ENCODE data around the gene OR10G8. TPM values are rescaled to one million over a fixed set of nuclear protein-coding genes. Genes with fewer than 3 reads are reported as not detected.
A peak's percentile ranks its signal among the peaks of the same experiment; 100 is the strongest.

The OR10G8 gene
- total and polyA plus RNA-seq, 11 donors, result not detected

DNA sequence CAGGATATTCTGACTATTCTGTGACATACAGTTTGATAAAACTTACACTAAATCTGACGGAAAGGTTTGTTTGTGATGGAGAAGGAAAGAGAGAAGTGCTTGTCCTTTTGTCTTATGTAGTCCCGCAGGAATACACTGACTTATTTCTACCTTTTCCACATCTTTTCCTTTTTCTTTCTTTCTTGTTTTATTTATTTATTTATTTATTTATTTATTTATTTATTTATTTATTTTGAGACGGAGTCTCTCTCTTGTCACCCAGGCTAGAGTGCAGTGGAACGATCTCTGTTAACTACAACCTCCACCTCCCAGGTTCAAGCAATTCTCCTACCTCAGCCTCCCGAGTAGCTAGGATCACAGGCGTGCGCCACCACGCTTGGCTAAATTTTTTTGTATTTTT is 45.5 kb downstream of the OR10G8 start:
- DNase-seq (no peak), ATAC-seq (no peak)
- H3K27me3 ChIP-seq, result peaks cover 3 to 77% (median 22%) of the 10 kb centered on the region in 9 donors
- 86 to 91% (median 90%) methylated on average over 8 of the region's 8 CpGs for WGBS, 4 donors
- no peaks in the 10 kb centered on the region for H3K36me3 ChIP-seq
- no peak overlapping the region for H3K4me3 ChIP-seq
- peaks cover 0 to 24% (median 0%) of the 10 kb centered on the region in 12 donors for H3K4me1 ChIP-seq
- TF ChIP-seq, protein P1, sequence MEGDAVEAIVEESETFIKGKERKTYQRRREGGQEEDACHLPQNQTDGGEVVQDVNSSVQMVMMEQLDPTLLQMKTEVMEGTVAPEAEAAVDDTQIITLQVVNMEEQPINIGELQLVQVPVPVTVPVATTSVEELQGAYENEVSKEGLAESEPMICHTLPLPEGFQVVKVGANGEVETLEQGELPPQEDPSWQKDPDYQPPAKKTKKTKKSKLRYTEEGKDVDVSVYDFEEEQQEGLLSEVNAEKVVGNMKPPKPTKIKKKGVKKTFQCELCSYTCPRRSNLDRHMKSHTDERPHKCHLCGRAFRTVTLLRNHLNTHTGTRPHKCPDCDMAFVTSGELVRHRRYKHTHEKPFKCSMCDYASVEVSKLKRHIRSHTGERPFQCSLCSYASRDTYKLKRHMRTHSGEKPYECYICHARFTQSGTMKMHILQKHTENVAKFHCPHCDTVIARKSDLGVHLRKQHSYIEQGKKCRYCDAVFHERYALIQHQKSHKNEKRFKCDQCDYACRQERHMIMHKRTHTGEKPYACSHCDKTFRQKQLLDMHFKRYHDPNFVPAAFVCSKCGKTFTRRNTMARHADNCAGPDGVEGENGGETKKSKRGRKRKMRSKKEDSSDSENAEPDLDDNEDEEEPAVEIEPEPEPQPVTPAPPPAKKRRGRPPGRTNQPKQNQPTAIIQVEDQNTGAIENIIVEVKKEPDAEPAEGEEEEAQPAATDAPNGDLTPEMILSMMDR (IDR thresholded peaks at IDR 0.05), result no peak
- TF ChIP-seq POLR2A (IDR thresholded peaks at IDR 0.05), result no peak
- intact Hi-C loops (cut with DNase I), result loop anchor here in 9 of 10 donors (5.0 to 10.0 kb wide), 4 partner anchors 123 to 515 kb away; no protein-coding TSS in a partner anchor
- no peak overlapping the region for H3K27ac ChIP-seq
- H3K9me3 ChIP-seq, result no peaks in the 10 kb centered on the region

DNA sequence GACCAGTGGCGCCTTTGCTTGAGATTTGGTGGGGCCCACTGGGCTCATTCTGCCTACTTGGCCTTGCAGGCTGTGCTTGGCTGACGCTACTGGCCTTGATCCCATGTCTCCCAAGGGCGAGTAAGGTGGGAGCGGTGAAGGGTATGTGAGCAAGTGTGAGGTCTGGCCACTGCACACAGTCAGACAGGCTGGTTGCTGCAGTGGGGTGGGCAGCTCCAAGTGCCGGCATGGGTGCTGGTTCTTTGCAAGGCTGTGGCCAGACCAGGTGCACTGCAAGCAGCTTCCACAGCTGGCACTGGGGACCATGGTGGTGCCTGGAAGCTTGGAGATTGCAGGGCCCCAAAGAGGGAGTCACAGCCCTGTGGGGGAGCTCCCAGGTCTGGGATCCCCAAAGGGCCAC is 48.0 kb downstream of the OR10G8 start:
- Histone ChIP-seq H3K27ac (no peak overlapping the region), H3K4me1 (peaks cover 0 to 24% (median 0%) of the 10 kb centered on the region in 12 donors), H3K27me3 (peaks cover 3 to 76% (median 21%) of the 10 kb centered on the region in 9 donors), H3K4me3 (no peak overlapping the region), H3K36me3 (no peaks in the 10 kb centered on the region), H3K9me3 (no peaks in the 10 kb centered on the region)
- WGBS, 4 donors, result 90 to 94% (median 93%) methylated on average over 5 of the region's 5 CpGs
- TF ChIP-seq POLR2A (IDR thresholded peaks at IDR 0.05), result no peak
- TF ChIP-seq, protein P1 (IDR thresholded peaks at IDR 0.05), result no peak
- DNase-seq (no peak), ATAC-seq (no peak)
- intact Hi-C loops (cut with DNase I), result loop anchor here in 9 of 10 donors (5.0 to 10.0 kb wide), 4 partner anchors 120 to 513 kb away; no protein-coding TSS in a partner anchor

DNA sequence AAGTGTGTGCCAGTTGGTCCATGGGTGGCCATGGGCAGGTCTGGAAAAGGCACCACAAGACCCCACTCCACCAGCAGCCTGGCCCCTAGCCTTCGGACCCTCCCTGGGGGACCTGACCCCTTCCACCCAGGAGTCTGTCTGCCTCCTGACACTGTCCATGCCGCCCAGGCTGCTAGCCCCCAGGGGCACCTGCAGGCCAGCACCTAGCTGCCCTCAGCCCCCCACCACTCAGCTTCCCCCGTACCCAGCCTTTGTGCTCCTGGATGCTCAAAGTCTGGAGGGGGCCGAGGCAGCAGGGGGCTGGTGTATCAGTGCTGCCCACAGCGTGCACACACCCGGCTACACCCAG is 48.9 kb downstream of the OR10G8 start:
- DNase-seq (no peak), ATAC-seq (peak in 1 of 4 donors; percentile 34)
- intact Hi-C loops (cut with DNase I), result loop anchor here in 6 of 10 donors (10.0 kb wide), 2 partner anchors 119 to 509 kb away; no protein-coding TSS in a partner anchor
- Histone ChIP-seq H3K36me3 (no peaks in the 10 kb centered on the region), H3K4me1 (peaks cover 0 to 19% (median 0%) of the 10 kb centered on the region in 12 donors), H3K27ac (no peak overlapping the region), H3K9me3 (no peaks in the 10 kb centered on the region), H3K27me3 (peaks cover 0 to 76% (median 15%) of the 10 kb centered on the region in 9 donors), H3K4me3 (no peak overlapping the region)
- WGBS, 4 donors, result 58 to 73% (median 65%) methylated on average over 6 of the region's 6 CpGs
- no peak for TF ChIP-seq POLR2A (IDR thresholded peaks at IDR 0.05)
- TF ChIP-seq, protein P1 (IDR thresholded peaks at IDR 0.05), result no peak

DNA sequence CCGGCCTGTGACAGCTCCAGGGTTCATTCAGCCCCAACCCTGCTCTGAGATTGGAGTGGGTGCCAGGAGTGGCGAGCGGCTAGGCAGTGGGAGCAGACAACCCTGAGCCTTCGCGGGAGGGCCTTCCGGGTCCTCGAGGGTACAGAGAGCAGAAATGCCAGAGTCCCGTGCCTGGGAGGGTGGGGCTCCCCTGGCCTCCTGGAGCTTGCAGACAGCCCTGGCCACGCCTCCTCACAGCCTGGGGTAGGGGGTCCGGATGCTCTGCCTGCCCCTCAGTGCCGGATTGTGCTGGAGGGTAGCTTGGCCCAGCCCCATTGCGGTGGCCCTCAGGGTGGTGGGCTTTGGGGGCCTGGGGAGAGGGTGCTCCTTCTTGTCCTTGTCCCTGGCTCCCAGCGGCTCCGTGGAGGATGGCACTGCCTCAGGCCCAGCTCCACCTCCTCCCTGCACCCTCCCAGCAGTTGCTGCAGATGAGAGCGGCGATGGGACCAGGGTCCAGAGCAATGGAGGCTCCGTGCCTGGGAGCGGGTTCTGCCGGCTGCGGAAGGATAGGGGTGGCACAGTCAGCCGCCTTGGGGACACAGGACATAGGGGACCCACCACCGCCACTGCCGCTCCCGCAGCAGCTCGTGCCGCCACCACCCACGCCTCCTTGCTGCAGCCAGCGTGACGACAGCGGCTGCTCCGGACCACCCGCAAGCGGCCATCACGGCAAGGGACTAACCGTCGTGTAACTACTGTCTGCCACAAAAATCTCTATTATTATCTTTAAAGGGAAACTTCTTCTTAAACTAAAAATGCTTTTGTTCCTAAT is 49.4 kb downstream of the OR10G8 start:
- intact Hi-C loops (cut with DNase I), result loop anchor here in 6 of 10 donors (10.0 kb wide), 2 partner anchors 119 to 509 kb away; no protein-coding TSS in a partner anchor
- peak; percentile 20 to 45 (median 34) for ATAC-seq
- peaks cover 0 to 14% (median 0%) of the 10 kb centered on the region in 12 donors for H3K4me1 ChIP-seq

More for the DNA sequence above, 49.4 kb downstream of the OR10G8 start:
- TF ChIP-seq, protein P1 (IDR thresholded peaks at IDR 0.05), result no peak
- no peak for TF ChIP-seq POLR2A (IDR thresholded peaks at IDR 0.05)
- 3 to 13% (median 8%) methylated on average over 21 to 36 of the region's 36 CpGs for WGBS, 4 donors
- Histone ChIP-seq H3K36me3 (no peaks in the 10 kb centered on the region), H3K27ac (no peak overlapping the region), H3K27me3 (peaks cover 0 to 73% (median 13%) of the 10 kb centered on the region in 9 donors), H3K4me3 (peak overlapping the region in 11 of 12 donors; percentile 18 to 54 (median 35)), H3K9me3 (no peaks in the 10 kb centered on the region)
- no peak for DNase-seq
